ENCODE data around the gene ARHGAP19. TPM values are rescaled to one million over a fixed set of nuclear protein-coding genes. Genes with fewer than 3 reads are reported as not detected.

The ARHGAP19 gene
- total and polyA plus RNA-seq, 2 of the 8 experiments (the other 6 are each of a cell fraction or from before 2014, with no cell fraction given): 13.3 to 32.1 TPM

DNA sequence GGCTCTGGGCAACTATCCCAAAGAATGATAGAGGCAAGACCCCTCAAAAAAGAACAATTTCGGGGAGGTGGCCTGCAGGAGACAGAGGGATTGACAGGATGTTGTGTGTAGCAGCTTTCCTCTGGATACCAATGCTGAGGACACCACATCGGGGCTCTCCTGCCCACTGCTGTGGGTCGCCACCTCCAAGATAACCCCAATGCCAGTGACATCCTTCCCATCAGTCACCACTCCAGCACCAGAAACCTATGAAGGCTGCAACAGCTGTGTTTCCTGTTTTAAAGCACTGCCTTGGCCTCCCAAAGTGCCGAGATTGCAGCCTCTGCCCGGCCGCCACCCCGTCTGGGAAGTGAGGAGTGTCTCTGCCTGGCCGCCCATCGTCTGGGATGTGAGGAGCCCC, 17.6 kb downstream of the ARHGAP19 start:
- Histone ChIP-seq H3K56ac (replicated peaks; ENCODE audit: insufficient read length, low read depth, low read length) (no peak overlapping the region), H3K9ac (replicated peaks in 1 of 4; ENCODE audit: extremely low read depth in 1 of 4, low read depth in 3 of 4, low read length in 3 of 4) (no peak overlapping the region), H3K4me1 (replicated peaks in 1 of 4; ENCODE audit: control insufficient read depth in 3 of 4, insufficient read depth in 4 of 4, low read length in 3 of 4) (no peaks in the 10 kb centered on the region), H3K27me3 (replicated peaks in 1 of 4; ENCODE audit: control insufficient read depth in 3 of 4, extremely low read depth in 1 of 4, insufficient read depth in 3 of 4, low read length in 3 of 4) (no peaks in the 10 kb centered on the region), H3K9me3 (ENCODE audit: insufficient read depth in 2 of 2, low read depth in 1 of 2, low read length in 1 of 2) (0 out of 4 replicates have a peak, but pooled peaks cover 0 to 2% of the 10 kb centered on the region in 2 experiments), H2BK15ac (ENCODE audit: low read length) (0 out of 2 replicates have a peak overlapping the region, but pooled peaks have one; percentile 10), H2BK5ac (ENCODE audit: low read depth, low read length) (no peak overlapping the region), H2BK120ac (replicated peaks; ENCODE audit: low read depth, low read length) (no peak overlapping the region), H2AFZ (ENCODE audit: low read length) (no peak overlapping the region), H3K27ac (ENCODE audit: low read depth, low read length) (no peak overlapping the region), H3K23me2 (ENCODE audit: low read depth, low read length) (no peaks in the 10 kb centered on the region), H2AK5ac (ENCODE audit: low read depth, low read length) (no peak overlapping the region), H3K4ac (replicated peaks; ENCODE audit: insufficient read length, low read depth, low read length) (no peak overlapping the region), H4K20me1 (replicated peaks in 1 of 2; ENCODE audit: control insufficient read depth in 1 of 2, insufficient read depth in 2 of 2, low read length in 2 of 2) (no peaks in the 10 kb centered on the region), H3K36me3 (ENCODE audit: control insufficient read depth in 2 of 4, insufficient read depth in 4 of 4, low read length in 3 of 4) (no peaks in the 10 kb centered on the region; a peak in 1 of 8 replicates), H2BK12ac (ENCODE audit: low read depth, low read length) (no peak overlapping the region), H3K4me2 (ENCODE audit: insufficient read depth in 1 of 2, low read depth in 2 of 2, low read length in 2 of 2) (no peak overlapping the region), H4K5ac (ENCODE audit: insufficient read length, low read depth, low read length) (no peak overlapping the region), H3K4me3 (ENCODE audit: extremely low read depth in 1 of 4, insufficient read depth in 2 of 4, low read depth in 3 of 4, low read length in 4 of 4) (no peak overlapping the region), H4K8ac (ENCODE audit: extremely low read depth, insufficient read depth, low read length) (no peak overlapping the region), H3K18ac (ENCODE audit: extremely low read depth, low read length) (no peak overlapping the region), H3K14ac (ENCODE audit: insufficient read length) (no peak overlapping the region), H3K79me2 (ENCODE audit: control insufficient read depth in 1 of 2, insufficient read depth in 2 of 2, low read length in 2 of 2) (peaks cover 0 to 18% of the 10 kb centered on the region in 2 experiments; a peak in 2 of 4 replicates), H3K23ac (ENCODE audit: insufficient read length) (no peak overlapping the region), H3K79me1 (ENCODE audit: low read depth, low read length) (peaks cover 2% of the 10 kb centered on the region; the same call in 1 of the 2 replicates), H2BK20ac (ENCODE audit: low read length) (no peak overlapping the region), H4K91ac (replicated peaks; ENCODE audit: insufficient read length, low read length) (no peak overlapping the region)
- ChIA-PET POLR2A (ENCODE audit: partially characterized antibody) (interaction anchor here (0.8 kb wide), 1 partner anchor 17 kb away, joined by 5 read pairs; the partner anchor contains the start of gene ARHGAP19), CTCF (ENCODE audit: partially characterized antibody) (interaction anchor here (0.6 to 2.9 kb wide), 12 partner anchors 10 to 1745 kb away, joined by 3 to 17 read pairs (median 4); no protein-coding TSS in a partner anchor)
- WGBS, 2 experiments (ENCODE audit: extremely low coverage in 1 of 2, insufficient coverage in 1 of 2, insufficient read length in 1 of 2, insufficient replicate concordance in 2 of 2, low coverage in 1 of 2, low lambda C conversion rate in 2 of 2, missing lambda C conversion rate in 1 of 2): 88% methylated on average over 3 of the region's 9 CpGs; no CpG with 5 or more reads in 1 of the 2 experiments
- FAIRE-seq: no peak
- TF ChIP-seq ASH2L (IDR thresholded peaks at IDR 0.05; ENCODE audit: low read length): no peak
- TF ChIP-seq POLR2AphosphoS5 (IDR thresholded peaks at IDR 0.05; ENCODE audit: low read depth, low read length): no peak
- no peak for TF ChIP-seq EZH2 (IDR thresholded peaks at IDR 0.05; ENCODE audit: low read depth, low read length, severe bottlenecking)
- no peak for TF ChIP-seq PHF8 (conservative IDR thresholded peaks at IDR 0.05; ENCODE audit: low read depth, low read length)
- TF ChIP-seq BRCA1 (IDR thresholded peaks at IDR 0.05; ENCODE audit: low read depth, low read length): no peak
- TF ChIP-seq YY1 (IDR thresholded peaks at IDR 0.05; ENCODE audit: low read depth, low read length): no peak
- TF ChIP-seq SP4 (IDR thresholded peaks at IDR 0.05; ENCODE audit: low read length): no peak
- TF ChIP-seq CHD1 (IDR thresholded peaks at IDR 0.05; ENCODE audit: low read depth, low read length): no peak
- TF ChIP-seq NANOG (IDR thresholded peaks at IDR 0.05; ENCODE audit: insufficient read depth, low read depth, low read length, poor library complexity, severe bottlenecking): no peak
- TF ChIP-seq, protein P1, sequence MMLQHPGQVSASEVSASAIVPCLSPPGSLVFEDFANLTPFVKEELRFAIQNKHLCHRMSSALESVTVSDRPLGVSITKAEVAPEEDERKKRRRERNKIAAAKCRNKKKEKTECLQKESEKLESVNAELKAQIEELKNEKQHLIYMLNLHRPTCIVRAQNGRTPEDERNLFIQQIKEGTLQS (IDR thresholded peaks at IDR 0.05; ENCODE audit: insufficient read depth, low read depth, low read length): no peak
- no peak for TF ChIP-seq POLR2A (IDR thresholded peaks at IDR 0.05; ENCODE audit: control extremely low read depth in 1 of 2, low read depth in 2 of 2, low read length in 2 of 2)
- no peak for TF ChIP-seq TEAD4 (IDR thresholded peaks at IDR 0.05; ENCODE audit: low read depth, low read length)
- DNase-seq (ENCODE audit: low read depth in 1 of 2, low spot score in 2 of 2): no peak
